Ovary (tissue), 9 donors: ENCODE results near the gene FXYD4. TPM values are rescaled to one million over a fixed set of nuclear protein-coding genes. Genes with fewer than 3 reads are reported as not detected.
A peak's percentile ranks its signal among the peaks of the same experiment; 100 is the strongest.

Experiments used
- DNase-seq, 5 donors: peaks; one replicate each; pipeline ENCODE4 v3.0.0-alpha.2; 2019 to 2020
- H3K27ac ChIP-seq, 2 donors: fragments of 200-600 bp; one replicate each; pipeline versions ENCODE4 v1.5.1 to v1.8.0; 2019 to 2022
- H3K27me3 ChIP-seq: fragments of 200-600 bp; one replicate; pipeline ENCODE4 v1.8.0; 2022
- H3K36me3 ChIP-seq: fragments of 200-600 bp; sonication (generic); one replicate; pipeline ENCODE4 v1.5.1; 2019
- H3K4me1 ChIP-seq: one replicate; pipeline ENCODE4 v1.8.1; 2013; ENCODE audit warnings: mild to moderate bottlenecking, moderate library complexity; ENCODE audit not compliant: insufficient read depth
- H3K4me3 ChIP-seq: fragments of 200-600 bp; sonication (generic); one replicate; pipeline ENCODE4 v1.5.1; 2017
- H3K9me3 ChIP-seq, 2 donors: fragments of 200-600 bp in 1 of 2; sonication (generic) in 1 of 2; one replicate each; pipeline versions ENCODE4 v1.5.1 to v1.8.1; 2013 to 2019; ENCODE audit warnings: mild to moderate bottlenecking in 1 of 2, moderate library complexity in 1 of 2
- EP300 ChIP-seq: sonication (generic); formaldehyde crosslinking; IDR thresholded peaks from one replicate; pipeline ENCODE4 v1.6.1; 2017; ENCODE audit warnings: antibody characterized with exemption
- POLR2A ChIP-seq: fragments of 450-650 bp; IDR thresholded peaks from one replicate; pipeline ENCODE4 v1.6.1; 2017; ENCODE audit warnings: antibody characterized with exemption, mild to moderate bottlenecking, moderate library complexity
- WGBS, 3 donors: extraction: QIAGEN DNeasy Blood & Tissue Kit in 1 of 3; methylation state at CpG; one replicate each; pipeline versions ENCODE4 v1.1.5 to v1.1.7; 2013 to 2017; 5-methylcytosine and 5-hydroxymethylcytosine counted together
- intact Hi-C, 4 donors: fragments of 100-400 bp; cut with DNase I; formaldehyde crosslinking; loops; one replicate each; pipeline versions ENCODE4 v1.11.0 to v1.15.1; 2022 to 2023
- polyA plus RNA-seq, 2 donors: library from polyadenylated mRNA; stranded (reverse); fragments of 200-250 nt in 1 of 2; fragments of 350-450 nt in 1 of 2; fragmentation: Illumina TruSeq in 1 of 2; extraction: RNeasy Lipid Tissue Mini Kit (QIAGEN cat#74804) in 1 of 2; gene quantifications; one replicate each; pipeline ENCODE4 v1.2.3, GENCODE V29; 2013 to 2014
- total RNA-seq, 7 donors: library from RNA; depleted of rRNA in 2 of 7; stranded (reverse); fragments of >200 nt in 2 of 7; fragmentation: NEBNext Ultra II Directional in 3 of 7; extraction: Animal tissue kit (Norgen Biotek cat#: 25700) in 3 of 7; gene quantifications; one replicate each; pipeline versions ENCODE4 v1.1.0 to v1.2.4, GENCODE V29; 2016 to 2023
- TF ChIP-seq, protein P1 (sequence below), 3 donors: fragments of 450-650 bp in 2 of 3; fragments of 200-600 bp in 1 of 3; IDR thresholded peaks; one replicate each; pipeline versions ENCODE4 v1.5.1 to v1.8.0; 2016 to 2022; ENCODE audit warnings: antibody characterized with exemption in 3 of 3, mild to moderate bottlenecking in 1 of 3
- donor health status: DM: no; HTN: no; CAD: no; lungs with moderate emphysema.
- donor health status: DM: no; HTN: no; CAD: no.
- donor health status: Bipolar disorder and iron deficiency.
- donor health status: DM: yes; HTN: yes; CAD: no.
- donor health status: DM: no; HTN: no; CAD: no.
- donor health status: DM: yes; HTN: yes; CAD: no.

FXYD4 gene
- total and polyA plus RNA-seq, 9 donors = not detected

DNA sequence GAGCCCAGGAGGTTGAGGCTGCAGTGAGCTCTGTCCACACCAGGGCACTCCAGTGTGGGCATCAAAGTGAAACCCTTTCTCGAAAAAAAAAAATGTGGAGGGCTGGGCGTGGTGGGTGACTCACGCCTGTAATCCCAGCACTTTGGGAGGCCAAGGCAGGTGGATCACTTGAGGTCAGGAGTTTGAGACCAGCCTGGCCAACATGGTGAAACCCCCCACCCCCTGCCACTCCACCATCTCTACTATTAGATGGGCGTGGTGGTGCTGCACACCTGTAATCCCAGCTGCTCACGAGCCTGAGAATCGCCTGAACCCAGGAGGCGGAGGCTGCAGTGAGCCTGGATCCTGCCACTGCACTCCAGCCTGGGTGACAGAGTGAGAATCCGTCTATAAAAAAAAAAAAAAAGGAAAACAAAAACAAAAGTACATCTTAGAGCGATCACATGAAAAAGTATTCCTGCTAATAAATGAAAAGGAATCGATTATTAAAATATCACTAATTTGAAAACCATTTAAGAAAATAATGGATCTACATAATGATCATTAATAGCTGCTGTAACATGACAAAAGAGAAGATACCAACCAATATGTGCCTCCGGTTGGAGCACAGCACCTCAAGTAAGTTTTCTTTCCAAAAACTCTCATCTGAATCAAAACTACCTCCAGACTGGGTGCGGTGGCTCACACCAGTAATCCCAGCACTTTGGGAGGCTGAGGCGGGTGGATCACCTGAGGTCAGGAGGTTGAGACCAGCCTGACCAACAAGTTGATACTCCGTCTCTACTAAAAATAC is 32.7 kb downstream of the FXYD4 start:
- H3K9me3 ChIP-seq = no peaks in the 10 kb centered on the region
- no peak overlapping the region for H3K27ac ChIP-seq
- no peaks in the 10 kb centered on the region for H3K27me3 ChIP-seq
- H3K36me3 ChIP-seq = no peaks in the 10 kb centered on the region
- peaks cover 10% of the 10 kb centered on the region for H3K4me1 ChIP-seq
- WGBS, 3 donors = 70 to 73% (median 73%) methylated on average over 14 of the region's 14 CpGs
- TF ChIP-seq, protein P1, sequence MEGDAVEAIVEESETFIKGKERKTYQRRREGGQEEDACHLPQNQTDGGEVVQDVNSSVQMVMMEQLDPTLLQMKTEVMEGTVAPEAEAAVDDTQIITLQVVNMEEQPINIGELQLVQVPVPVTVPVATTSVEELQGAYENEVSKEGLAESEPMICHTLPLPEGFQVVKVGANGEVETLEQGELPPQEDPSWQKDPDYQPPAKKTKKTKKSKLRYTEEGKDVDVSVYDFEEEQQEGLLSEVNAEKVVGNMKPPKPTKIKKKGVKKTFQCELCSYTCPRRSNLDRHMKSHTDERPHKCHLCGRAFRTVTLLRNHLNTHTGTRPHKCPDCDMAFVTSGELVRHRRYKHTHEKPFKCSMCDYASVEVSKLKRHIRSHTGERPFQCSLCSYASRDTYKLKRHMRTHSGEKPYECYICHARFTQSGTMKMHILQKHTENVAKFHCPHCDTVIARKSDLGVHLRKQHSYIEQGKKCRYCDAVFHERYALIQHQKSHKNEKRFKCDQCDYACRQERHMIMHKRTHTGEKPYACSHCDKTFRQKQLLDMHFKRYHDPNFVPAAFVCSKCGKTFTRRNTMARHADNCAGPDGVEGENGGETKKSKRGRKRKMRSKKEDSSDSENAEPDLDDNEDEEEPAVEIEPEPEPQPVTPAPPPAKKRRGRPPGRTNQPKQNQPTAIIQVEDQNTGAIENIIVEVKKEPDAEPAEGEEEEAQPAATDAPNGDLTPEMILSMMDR (IDR thresholded peaks at IDR 0.05) = no peak
- no peak for TF ChIP-seq EP300
- TF ChIP-seq POLR2A = no peak
- intact Hi-C loops = no loop called here
- H3K4me3 ChIP-seq = no peak overlapping the region
- DNase-seq = peak in 1 of 5 donors; percentile 13

DNA sequence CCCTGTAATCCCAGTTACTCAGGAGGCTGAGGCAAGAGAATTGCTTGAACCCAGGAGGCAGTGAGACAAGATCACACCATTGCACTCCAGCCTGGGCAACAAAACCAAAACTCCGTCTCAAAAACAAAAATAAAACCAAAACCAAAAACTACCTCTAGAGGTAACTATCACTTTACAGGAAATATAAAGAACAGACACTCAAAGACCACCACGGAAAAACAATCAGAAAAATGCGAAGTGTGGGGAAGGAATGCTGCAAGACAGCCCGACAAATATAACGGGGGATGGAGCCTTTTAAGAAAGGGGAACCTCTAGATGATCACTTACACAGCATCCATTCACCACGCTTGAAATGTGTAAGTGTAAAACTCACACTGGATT is 33.3 kb downstream of the FXYD4 start:
- H3K27ac ChIP-seq = no peak overlapping the region
- no peaks in the 10 kb centered on the region for H3K9me3 ChIP-seq
- no peaks in the 10 kb centered on the region for H3K27me3 ChIP-seq
- no peaks in the 10 kb centered on the region for H3K36me3 ChIP-seq
- 48 to 65% (median 61%) methylated on average over 6 of the region's 6 CpGs for WGBS, 3 donors
- DNase-seq = no peak
- peaks cover 10% of the 10 kb centered on the region for H3K4me1 ChIP-seq
- no peak overlapping the region for H3K4me3 ChIP-seq
- TF ChIP-seq EP300 (no peak), POLR2A (no peak)
- TF ChIP-seq, protein P1 (IDR thresholded peaks at IDR 0.05) = no peak
- intact Hi-C loops = no loop called here

DNA sequence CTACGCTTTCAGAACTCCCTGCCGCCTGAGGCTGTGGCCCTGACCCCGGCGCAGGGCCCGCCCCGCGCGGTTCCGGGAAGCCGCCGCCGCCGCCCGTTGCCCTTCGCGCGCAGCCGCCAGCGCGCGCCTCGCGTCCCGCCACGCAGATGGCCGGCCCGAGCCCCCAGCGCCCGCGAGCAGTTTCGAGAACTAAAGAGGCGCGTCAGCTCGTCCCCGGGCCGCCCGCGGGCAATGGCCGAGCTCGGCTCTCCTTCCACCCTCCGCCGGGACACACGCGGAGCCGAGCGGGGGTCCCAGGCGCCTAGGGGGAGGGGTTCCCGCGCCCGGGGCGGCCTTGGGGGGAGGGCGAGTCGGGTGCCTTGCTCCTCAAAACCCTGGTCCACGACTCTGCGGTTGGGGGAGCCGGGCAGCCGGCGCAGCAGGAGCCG is 35.7 kb downstream of the FXYD4 start:
- DNase-seq = peak; percentile 60 to 82 (median 72)
- no peaks in the 10 kb centered on the region for H3K27me3 ChIP-seq
- peak overlapping the region; percentile 66 for H3K4me3 ChIP-seq
- peaks cover 8% of the 10 kb centered on the region for H3K4me1 ChIP-seq
- intact Hi-C loops = loop anchor here in 1 of 4 donors (2.0 kb wide), 1 partner anchor 14 kb away; no protein-coding TSS in a partner anchor
- H3K36me3 ChIP-seq = no peaks in the 10 kb centered on the region
- WGBS, 3 donors = 0 to 1% (median 0%) methylated on average over 59 of the region's 59 CpGs
- peak; percentile 26 for TF ChIP-seq POLR2A
- TF ChIP-seq, protein P1 (IDR thresholded peaks at IDR 0.05) = no peak
- no peak for TF ChIP-seq EP300
- H3K27ac ChIP-seq = peak overlapping the region; percentile 98 to 99
- no peaks in the 10 kb centered on the region for H3K9me3 ChIP-seq

DNA sequence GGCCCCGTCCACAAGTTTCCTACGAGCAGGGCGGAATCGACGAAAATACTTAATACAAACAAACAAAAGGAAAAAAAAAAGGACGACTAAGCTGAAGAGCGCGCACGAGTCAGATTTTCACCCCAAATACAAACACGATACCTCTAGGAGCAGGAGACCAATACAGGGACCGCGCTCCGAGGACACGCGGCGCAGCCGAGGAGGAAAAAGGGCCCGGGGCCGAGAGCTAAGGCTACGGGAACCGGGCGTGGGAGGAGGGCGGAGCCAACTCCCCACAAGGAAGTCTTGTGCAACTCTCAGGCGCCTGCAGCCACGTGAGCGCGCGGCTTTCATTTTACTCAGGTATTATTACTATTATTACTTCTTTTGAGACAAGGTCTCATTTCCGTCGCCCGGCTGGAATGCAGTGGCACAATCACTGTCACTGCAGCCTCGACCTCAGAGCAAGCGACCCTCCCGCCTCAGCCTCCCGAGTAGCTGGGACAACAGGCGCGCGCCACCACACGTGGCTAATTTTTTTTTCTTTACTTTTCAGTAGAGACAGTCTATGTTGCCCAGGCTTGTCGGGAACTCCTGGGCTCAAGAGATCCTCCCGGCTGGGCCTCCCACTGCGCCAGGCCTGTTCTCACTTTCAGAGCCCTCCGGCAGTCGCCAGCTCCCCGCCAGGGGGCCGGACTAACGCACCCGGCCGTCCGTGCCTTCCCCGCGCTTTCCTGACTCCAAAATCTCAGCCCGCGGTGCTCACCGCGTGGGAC is 36.3 kb downstream of the FXYD4 start:
- Histone ChIP-seq H3K9me3 (no peaks in the 10 kb centered on the region), H3K27me3 (no peaks in the 10 kb centered on the region), H3K4me3 (peak overlapping the region; percentile 66), H3K36me3 (no peaks in the 10 kb centered on the region), H3K4me1 (peaks cover 8% of the 10 kb centered on the region), H3K27ac (peak overlapping the region; percentile 98 to 99)
- DNase-seq = peak; percentile 91 to 95 (median 92)
- intact Hi-C loops = loop anchor here in 1 of 4 donors (2.0 kb wide), 1 partner anchor 13 kb away; no protein-coding TSS in a partner anchor
- 0 to 1% (median 1%) methylated on average over 56 of the region's 56 CpGs for WGBS, 3 donors
- TF ChIP-seq POLR2A = peak; percentile 74
- TF ChIP-seq, protein P1 (IDR thresholded peaks at IDR 0.05) = peak in 2 of 3 donors; percentile 31 to 45
- TF ChIP-seq EP300 = peak; percentile 89
